Neural cell (in vitro differentiated cells): ENCODE data around the gene ADO.

Experiments used
- CTCF ChIP-seq: fragments of 450-650 bp; IDR thresholded peaks from 2 replicates; pipeline ENCODE4 v1.5.1; 2014; ENCODE audit warnings: antibody characterized with exemption, mild to moderate bottlenecking, moderate library complexity; ENCODE audit not compliant: poor library complexity, severe bottlenecking
- POLR2AphosphoS5 ChIP-seq: IDR thresholded peaks from 2 replicates; pipeline ENCODE4 v1.6.1; 2012
- REST ChIP-seq: IDR thresholded peaks from 2 replicates; pipeline ENCODE4 v1.6.1; 2012; ENCODE audit warnings: borderline replicate concordance

GRCh38 chr10:62817121-62817765 lies 12.7 kb downstream of the ADO start:
- TF ChIP-seq POLR2AphosphoS5, result no peak
- TF ChIP-seq CTCF, result no peak
- TF ChIP-seq REST, result no peak
